Stimulated activated CD4-positive, alpha-beta T cell treated with anti-CD3 and anti-CD28 coated beads, Interleukin-1b, Interleukin-23, amount 100 ng/mL, for 24 hours (primary cell): ENCODE results near the gene CLHC1.
"Not testable (repeated sequence)": the region's sequence is repeated elsewhere in the genome, so short reads cannot be mapped to it uniquely, and the experiment has no call there.

Experiments
- DNase-seq, 4 experiments: peaks; one replicate each; pipeline ENCODE4 v3.0.0-alpha.2; 2020; ENCODE audit warnings: low read depth in 4 of 4, low spot score in 1 of 4

CLHC1 gene

DNA sequence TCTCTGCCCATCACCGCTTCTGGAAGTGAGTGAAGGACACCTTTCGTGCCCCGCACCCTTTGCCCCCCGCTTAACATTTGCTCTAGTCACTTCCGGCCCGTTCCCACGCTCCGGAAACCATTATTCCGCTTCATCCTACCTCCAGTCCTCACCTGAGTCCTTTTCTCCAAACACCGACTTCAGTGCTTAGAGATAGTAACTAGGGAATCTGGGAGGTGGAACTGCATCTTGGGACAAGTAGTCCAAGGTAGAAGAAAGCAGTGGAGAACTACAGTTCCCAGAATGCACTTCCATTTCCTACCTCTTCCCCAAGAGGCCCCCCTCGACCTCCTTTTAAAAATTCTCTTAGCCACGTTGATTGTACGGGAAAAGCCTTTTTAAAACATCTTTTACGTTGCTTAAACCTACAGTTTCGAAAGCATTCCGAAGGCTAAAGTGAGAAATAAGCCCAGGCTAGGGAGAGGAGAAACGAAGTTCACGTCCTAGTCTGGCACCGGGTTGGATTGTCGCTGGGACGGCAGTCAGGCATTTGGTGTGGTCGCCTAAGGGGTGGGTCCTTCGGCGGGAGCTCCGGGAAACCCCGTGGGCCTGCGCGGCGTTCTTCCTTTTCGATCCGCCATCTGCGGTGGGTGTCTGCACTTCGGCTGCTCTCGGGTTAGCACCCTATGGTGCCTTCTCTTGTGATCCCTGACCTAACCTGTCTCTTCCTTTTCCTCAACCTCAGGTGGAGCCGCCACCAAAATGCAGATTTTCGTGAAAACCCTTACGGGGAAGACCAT lies at the start of gene CLHC1, which contains the start of gene RPS27A:
TSS of gene CLHC1 (minus strand) at position 210 of the 779 bp plus-strand sequence. CDS start 9,882 bp downstream, outside the sequence.
TSS of gene RPS27A (plus strand) at position 605 of the 779 bp plus-strand sequence. CDS start at position 742, 137 bp downstream.
- DNase-seq = peak; percentile 77 to 96 (median 89)

DNA sequence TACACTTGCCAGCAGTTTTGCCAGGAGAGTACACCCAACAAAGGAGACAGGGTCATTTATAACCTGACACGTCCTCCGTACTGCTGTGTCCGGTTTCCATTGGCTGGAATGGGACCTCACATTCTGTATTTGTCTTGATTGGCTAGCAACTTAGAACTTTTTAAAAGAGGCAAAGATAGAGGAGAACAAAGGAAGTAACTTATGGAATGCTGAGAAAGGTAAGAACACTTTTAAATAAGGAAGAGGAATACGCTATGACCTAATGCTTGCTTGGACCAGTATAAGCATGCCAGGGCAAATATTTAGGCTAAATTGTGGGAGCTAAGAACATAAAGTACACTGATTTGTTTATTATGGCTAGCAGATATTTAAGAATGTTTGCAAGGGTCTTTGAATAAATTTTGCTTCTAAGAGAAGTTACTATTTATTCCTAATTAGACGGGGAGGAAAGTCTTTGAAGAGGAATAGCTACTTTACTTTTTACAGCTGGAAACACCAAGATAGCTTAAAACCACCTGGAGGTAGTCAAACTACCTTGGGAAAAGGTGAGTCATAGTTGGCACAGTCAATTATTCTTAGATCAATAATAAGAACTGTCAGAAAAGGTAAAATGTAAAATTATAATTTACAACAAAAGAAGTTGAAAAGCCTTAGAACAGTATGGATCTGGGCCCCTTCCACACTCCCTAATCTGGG lies 48.9 kb upstream of the CLHC1 start:
- not testable (repeated sequence) for DNase-seq

DNA sequence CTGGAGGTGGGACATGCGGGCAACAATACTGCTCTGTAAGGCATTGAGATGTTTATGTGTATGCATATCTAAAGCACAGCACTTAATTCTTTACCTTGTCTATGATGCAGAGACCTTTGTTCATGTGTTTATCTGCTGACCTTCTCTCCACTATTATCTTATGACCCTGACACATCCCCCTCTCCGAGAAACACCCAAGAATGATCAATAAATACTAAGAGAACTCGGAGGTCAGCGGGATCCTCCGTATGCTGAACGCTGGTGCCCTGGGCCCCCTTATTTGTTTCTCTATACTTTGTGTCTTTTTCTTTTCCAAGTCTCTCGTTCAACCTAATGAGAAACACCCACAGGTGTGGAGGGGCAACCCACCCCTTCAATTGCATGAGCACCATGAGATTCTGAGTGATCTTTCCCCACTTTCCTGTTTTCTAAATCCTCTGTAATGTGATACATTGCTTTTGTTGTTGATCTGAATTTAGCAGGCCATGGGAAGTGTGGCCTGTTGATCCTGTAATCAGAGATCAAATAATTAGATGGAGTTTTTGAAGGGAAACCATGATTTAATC lies 47.8 kb upstream of the CLHC1 start:
- DNase-seq = not testable (repeated sequence)

- not testable (repeated sequence) for DNase-seq
Measured at GRCh38 chr2:55279214-55279835, 47.2 kb upstream of the CLHC1 start.

- DNase-seq = no peak
Measured at GRCh38 chr2:55277310-55277709, 45.2 kb upstream of the CLHC1 start.

DNA sequence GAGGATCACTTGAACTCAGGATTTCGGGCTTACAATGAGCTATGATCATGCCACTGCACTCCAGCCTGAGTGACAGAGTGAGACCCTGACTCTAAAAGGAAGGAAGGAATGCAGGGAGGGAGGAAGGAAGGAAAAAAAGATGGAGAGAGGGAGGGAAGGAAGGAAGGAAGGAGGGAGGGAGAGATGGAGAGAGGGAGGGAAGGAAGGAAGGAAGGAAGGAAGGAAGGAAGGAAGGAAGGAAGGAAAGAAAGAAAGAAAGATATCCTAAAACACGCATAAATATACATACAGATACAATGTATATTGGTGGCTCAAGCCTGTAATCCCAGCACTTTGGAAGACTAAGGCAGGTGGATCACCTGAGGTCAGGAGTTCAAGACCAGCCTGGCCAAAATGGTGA lies 42.3 kb upstream of the CLHC1 start:
- DNase-seq = not testable (repeated sequence)

DNA sequence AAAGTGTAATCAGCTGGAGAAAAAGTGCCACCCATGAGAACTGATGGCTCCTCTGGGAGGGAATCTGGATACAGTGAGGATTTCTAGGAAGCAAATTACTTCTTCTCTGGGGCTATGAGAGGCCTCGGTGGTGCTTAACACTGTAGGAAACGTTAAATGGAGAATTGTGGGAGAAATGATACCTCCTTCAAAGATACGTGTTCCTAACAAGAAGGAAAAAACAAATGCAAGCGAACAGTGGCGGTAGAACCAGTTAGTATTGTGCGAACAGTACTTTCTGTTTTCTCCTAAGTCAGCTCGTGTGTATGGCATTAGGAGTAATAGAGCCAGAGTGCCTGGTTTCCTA lies 37.5 kb upstream of the CLHC1 start:
- DNase-seq = no peak

DNA sequence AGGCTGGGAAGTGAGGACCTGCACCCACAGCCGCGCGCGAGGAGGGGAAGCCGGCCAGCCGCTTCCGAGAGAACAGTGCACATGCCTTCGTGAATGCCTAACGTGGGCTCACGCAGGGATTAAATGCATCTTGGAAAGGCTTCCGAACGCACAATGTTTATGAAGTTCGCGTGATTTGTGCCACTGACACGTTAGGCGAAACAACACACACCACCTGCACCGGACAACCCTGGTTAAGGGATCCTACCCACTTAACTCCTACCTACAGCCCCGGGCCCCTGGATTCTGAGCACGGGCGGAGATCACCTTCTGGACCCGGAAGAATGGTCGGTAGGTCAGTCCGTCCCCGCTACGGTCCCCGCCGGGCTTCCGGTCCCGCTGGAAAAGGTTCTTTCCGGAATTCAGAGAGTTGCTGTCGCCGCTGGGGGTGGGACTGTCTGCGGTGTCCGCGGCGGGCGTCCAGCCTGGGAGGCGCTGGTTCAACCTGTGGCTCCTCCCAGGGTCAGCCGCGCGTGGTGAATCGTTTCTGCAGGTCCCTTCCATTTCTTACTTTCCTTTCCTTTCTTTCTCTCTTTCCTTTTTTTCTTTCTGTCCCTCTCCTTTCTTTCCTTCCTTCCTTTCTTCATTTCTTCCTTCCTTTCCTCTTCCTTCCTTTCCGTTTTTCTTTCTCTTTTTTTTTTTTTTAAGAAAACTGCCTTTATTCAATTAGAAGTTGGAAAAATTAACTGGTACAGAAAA lies 37.0 kb upstream of the CLHC1 start, which contains the start of gene MTIF2:
TSS of gene MTIF2 (minus strand) at position 325 of the 738 bp plus-strand sequence. CDS start 5,373 bp downstream, outside the sequence.
- peak; percentile 78 to 92 (median 86) for DNase-seq

DNA sequence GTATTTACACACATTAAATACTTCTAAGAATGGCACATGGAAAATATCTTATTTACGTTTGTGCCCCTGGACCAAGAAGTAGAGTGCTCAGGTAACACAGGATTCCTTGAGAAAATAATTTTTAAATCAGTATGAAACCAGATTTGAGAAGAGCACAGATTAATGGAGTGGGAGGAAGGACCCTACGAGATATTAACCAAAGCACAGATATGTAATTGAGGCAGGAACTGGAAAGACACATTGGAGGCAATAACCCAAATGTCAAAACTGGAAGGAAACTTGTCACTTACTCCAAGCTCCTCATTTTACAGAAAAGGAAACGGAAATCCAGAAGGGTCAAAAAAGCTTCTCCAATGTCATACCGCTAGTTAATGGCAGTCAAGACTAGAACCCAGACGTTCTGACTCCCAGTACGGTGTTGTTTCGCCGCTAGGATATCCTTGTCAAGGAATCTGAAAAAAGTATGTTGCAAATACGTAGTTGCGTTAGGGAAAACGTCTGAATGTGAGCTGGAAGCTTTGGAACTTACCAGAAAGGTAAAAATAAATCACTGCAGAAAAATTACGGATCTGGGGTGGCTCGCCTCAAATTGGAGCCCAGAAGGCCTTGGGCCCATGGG lies 36.3 kb upstream of the CLHC1 start:
- DNase-seq = no peak

GRCh38 chr2:55259586-55259985 lies 27.5 kb upstream of the CLHC1 start:
- not testable (repeated sequence) for DNase-seq

DNA sequence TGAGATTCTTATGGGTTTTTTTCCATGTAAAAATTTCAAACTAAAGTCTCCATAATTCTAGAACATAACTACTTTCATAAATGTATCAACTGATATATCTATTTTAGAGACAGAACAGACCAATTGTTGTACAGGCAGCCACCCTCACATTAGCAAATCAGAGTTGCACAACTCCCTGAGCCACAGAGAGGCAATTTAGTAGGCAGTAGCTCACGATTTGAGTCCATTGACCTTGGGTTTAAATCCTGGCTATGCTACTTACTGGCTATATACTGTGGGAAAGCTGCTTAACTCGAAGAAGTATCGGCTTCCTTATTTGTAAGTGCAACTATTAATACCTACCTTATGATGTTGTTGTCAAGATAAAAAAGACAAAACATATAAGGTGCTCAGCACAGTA lies 20.7 kb upstream of the CLHC1 start:
- no peak for DNase-seq

DNA sequence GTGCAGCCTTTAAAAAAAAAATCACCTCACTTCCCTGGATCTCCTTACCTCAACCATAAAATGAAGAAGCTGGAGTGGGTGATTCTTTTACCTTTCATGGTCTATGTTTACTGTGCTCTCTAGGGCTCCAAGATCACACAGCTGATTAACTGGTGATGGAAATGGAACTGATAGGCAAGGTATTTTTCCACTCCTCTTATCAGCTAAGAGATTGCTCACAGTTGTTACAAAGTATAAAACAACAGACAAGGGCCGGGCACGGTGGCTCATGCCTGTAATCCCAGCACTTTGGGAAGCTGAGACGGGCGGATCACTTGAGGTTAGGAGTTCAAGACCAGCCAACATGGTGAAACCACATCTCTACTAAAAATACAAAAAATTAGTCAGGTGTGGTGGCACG lies 14.9 kb upstream of the CLHC1 start:
- no peak for DNase-seq

GRCh38 chr2:55245411-55245810 lies 13.3 kb upstream of the CLHC1 start:
- DNase-seq = no peak

- no peak for DNase-seq
Measured at GRCh38 chr2:55242617-55243016, 10.5 kb upstream of the CLHC1 start.

DNA sequence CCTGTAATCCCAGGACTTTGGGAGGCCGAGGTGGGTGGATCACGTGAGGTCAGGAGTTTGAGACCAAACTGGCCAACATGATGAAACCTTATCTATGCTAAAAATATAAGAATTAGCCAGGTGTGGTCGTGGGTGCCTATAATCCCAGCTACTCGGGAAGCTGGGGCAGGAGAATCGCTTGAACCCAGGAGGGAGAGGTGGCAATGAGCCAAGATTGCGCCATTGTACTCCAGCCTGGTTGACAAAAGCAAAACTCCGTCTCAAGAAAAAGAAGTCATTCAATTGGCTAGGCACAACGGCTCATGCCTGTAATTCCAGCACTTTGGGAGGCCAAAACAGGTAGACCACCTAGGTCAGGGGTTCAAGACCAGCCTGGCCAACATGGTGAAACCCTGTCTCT lies 9.5 kb upstream of the CLHC1 start:
- DNase-seq = not testable (repeated sequence)

DNA sequence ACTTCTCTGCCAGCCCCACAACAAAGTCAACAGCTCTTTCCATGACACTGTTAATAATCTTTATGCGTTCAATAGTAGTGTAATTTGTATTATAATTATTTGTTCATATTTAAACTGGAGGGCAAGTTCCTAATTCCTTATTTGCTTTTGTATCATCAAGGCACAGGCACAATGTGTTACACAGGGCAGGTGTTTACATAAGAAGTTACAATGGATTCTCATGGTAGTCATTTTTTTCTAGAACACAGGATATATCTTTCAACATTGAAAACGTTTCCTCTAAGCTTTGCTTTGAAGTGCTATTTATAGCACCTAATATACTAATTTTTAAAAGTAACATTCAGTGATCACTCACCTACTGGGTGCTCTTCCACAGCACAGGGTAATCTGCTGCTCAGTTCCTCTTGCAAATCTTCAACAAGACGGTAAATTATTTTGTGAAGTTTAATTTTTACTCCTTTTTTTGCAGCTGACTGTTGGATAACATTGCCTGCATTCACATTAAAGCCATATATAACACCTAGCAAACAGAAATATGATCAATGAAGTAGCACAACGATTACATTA lies 7.6 kb upstream of the CLHC1 start:
- DNase-seq = no peak

DNA sequence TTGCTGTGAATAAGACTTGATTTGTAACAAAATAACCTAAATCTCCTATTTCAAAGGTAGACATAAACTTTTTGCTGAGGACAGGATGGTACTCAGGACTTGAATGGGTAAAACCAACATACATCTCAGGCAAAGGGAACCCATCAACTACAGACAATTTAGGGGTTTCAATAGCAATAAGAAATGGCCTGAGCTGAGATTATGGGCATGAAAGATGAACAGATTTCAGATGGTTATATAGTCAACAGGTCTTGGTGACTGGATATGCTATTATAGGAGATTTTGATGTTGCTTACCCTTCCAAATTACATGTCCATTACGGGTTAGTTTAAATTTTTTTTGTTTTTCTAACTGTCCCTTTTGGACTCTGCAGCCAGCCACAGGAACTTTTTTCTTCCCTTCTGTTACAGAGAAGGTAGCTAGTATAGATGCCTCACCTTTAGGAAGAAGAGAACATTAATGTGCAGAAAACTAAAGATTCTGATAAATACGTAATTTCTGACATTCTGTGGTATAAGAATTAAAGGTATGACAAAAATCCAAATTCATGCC lies 5.0 kb upstream of the CLHC1 start:
- DNase-seq = no peak

GRCh38 chr2:55235724-55236538 lies 3.8 kb upstream of the CLHC1 start:
- no peak for DNase-seq

- no peak for DNase-seq
Measured at GRCh38 chr2:55233658-55233940, 1.5 kb upstream of the CLHC1 start.
